Lung (tissue), 12 donors: ENCODE results near the gene TIPRL. TPM values are rescaled to one million over a fixed set of nuclear protein-coding genes. Genes with fewer than 3 reads are reported as not detected.
A peak's percentile ranks its signal among the peaks of the same experiment; 100 is the strongest.

Experiments
- ATAC-seq: fragments of 200-7000 bp; cut with Tn5 transposase; one replicate; pipeline ENCODE4 v1.9.1; 2020; ENCODE audit warnings: moderate number of reproducible peaks; ENCODE audit not compliant: insufficient read depth, low FRiP score
- DNase-seq, 3 donors: peaks; one replicate each; pipeline ENCODE4 v3.0.0-alpha.2; 2013 to 2017
- H3K27ac ChIP-seq, 2 donors: one replicate each; pipeline ENCODE4 v1.5.1; 2013; ENCODE audit warnings: mild to moderate bottlenecking in 2 of 2, moderate library complexity in 2 of 2, control low read depth in 1 of 2, inconsistent platforms in 1 of 2, low read depth in 1 of 2, low read length in 1 of 2
- H3K27me3 ChIP-seq, 3 donors: one replicate each; pipeline ENCODE4 v1.5.1; 2013; ENCODE audit warnings: low read length in 2 of 3; ENCODE audit not compliant: control insufficient read depth in 3 of 3, insufficient read depth in 3 of 3
- H3K36me3 ChIP-seq, 4 donors: one replicate each; pipeline ENCODE4 v1.5.1; 2013; ENCODE audit warnings: low read length in 4 of 4, mild to moderate bottlenecking in 1 of 4, moderate library complexity in 1 of 4; ENCODE audit not compliant: control insufficient read depth in 4 of 4, insufficient read depth in 4 of 4
- H3K4me1 ChIP-seq, 5 donors: one replicate each; pipeline ENCODE4 v1.5.1; 2013; ENCODE audit warnings: low read length in 5 of 5, mild to moderate bottlenecking in 2 of 5, moderate library complexity in 1 of 5; ENCODE audit not compliant: control insufficient read depth in 5 of 5, insufficient read depth in 5 of 5
- H3K4me3 ChIP-seq: one replicate; pipeline ENCODE4 v1.5.1; 2013; ENCODE audit warnings: mild to moderate bottlenecking, control low read depth, moderate library complexity
- H3K9ac ChIP-seq, 2 donors: one replicate each; pipeline ENCODE4 v1.5.1; 2013; ENCODE audit warnings: low read length in 2 of 2, control low read depth in 1 of 2; ENCODE audit not compliant: insufficient read depth in 1 of 2
- H3K9me3 ChIP-seq, 4 donors: one replicate each; pipeline ENCODE4 v1.5.1; 2013; ENCODE audit warnings: low read length in 3 of 4, mild to moderate bottlenecking in 1 of 4, moderate library complexity in 1 of 4; ENCODE audit not compliant: control insufficient read depth in 4 of 4, insufficient read depth in 3 of 4
- CTCF ChIP-seq: IDR thresholded peaks from 2 replicates; pipeline ENCODE4 v1.5.1; 2012; ENCODE audit warnings: mild to moderate bottlenecking; ENCODE audit errors: control extremely low read depth, extremely low read depth
- WGBS, 2 donors: extraction: QIAGEN DNeasy Blood & Tissue Kit; methylation state at CpG; one replicate each; pipeline ENCODE4 v1.1.7; 2013; 5-methylcytosine and 5-hydroxymethylcytosine counted together
- polyA plus RNA-seq, 2 donors: library from polyadenylated mRNA; stranded (reverse); fragments of 200-250 nt; gene quantifications; one replicate each; pipeline ENCODE4 v1.2.1, GENCODE V29; 2013
- total RNA-seq, 2 donors: library from RNA; depleted of rRNA in 1 of 2; stranded (reverse); fragments of >200 nt in 1 of 2; gene quantifications; one replicate each; pipeline ENCODE4 v1.2.1, GENCODE V29; 2014 to 2021
- donor health status: control.
- donor health status: control.
- donor health status: Bipolar disorder and iron deficiency.
- donor health status: healthy.
- donor health status: DM: yes; HTN: yes; CAD: no.

Gene TIPRL
- total and polyA plus RNA-seq, 4 donors, result 14.2 to 38.4 (median 21.8) TPM

GRCh38 chr1:168234846-168235547, 56.2 kb downstream of the TIPRL start:
- ATAC-seq, result no peak
- H3K27me3 ChIP-seq, result no peaks in the 10 kb centered on the region
- peaks cover 0 to 14% (median 5%) of the 10 kb centered on the region in 5 donors for H3K4me1 ChIP-seq
- peak; percentile 21 to 38 (median 36) for DNase-seq
- TF ChIP-seq CTCF, result peak; percentile 5
- WGBS, 2 donors, result 92 to 94% methylated on average over 8 of the region's 8 CpGs
- H3K4me3 ChIP-seq, result no peak overlapping the region
- no peak overlapping the region for H3K9ac ChIP-seq
- no peaks in the 10 kb centered on the region for H3K9me3 ChIP-seq
- peaks cover 12 to 43% (median 20%) of the 10 kb centered on the region in 4 donors for H3K36me3 ChIP-seq
- H3K27ac ChIP-seq, result no peak overlapping the region

- no peak for DNase-seq
- no peak for TF ChIP-seq CTCF
- Histone ChIP-seq H3K4me1 (peaks cover 0 to 12% (median 5%) of the 10 kb centered on the region in 5 donors), H3K27ac (no peak overlapping the region), H3K9me3 (no peaks in the 10 kb centered on the region), H3K4me3 (no peak overlapping the region), H3K27me3 (no peaks in the 10 kb centered on the region), H3K9ac (no peak overlapping the region), H3K36me3 (peaks cover 16 to 42% (median 23%) of the 10 kb centered on the region in 4 donors)
- ATAC-seq, result no peak
Measured at GRCh38 chr1:168235548-168235885, 56.8 kb downstream of the TIPRL start.

GRCh38 chr1:168235937-168236336, 57.2 kb downstream of the TIPRL start:
- ATAC-seq, result no peak
- Histone ChIP-seq H3K4me3 (no peak overlapping the region), H3K9ac (no peak overlapping the region), H3K4me1 (peaks cover 0 to 9% (median 4%) of the 10 kb centered on the region in 5 donors), H3K27me3 (no peaks in the 10 kb centered on the region), H3K27ac (peak overlapping the region in 1 of 2 donors; percentile 60), H3K36me3 (peaks cover 16 to 44% (median 25%) of the 10 kb centered on the region in 4 donors), H3K9me3 (no peaks in the 10 kb centered on the region)
- DNase-seq, result no peak
- TF ChIP-seq CTCF, result no peak
- 77 to 88% methylated on average over 3 of the region's 3 CpGs for WGBS, 2 donors
